Mesothelial cell of epicardium (in vitro differentiated cells): ENCODE data around the gene GLMP. TPM values are rescaled to one million over a fixed set of nuclear protein-coding genes. Genes with fewer than 3 reads are reported as not detected.

Experiments
- DNase-seq, 2 experiments: peaks; one replicate each; pipeline ENCODE4 v3.0.0; 2021; ENCODE audit warnings: low spot score in 2 of 2; ENCODE audit not compliant: unreplicated experiment in 2 of 2
- H3K27ac Mint-ChIP-seq: 2 replicates; pipeline ENCODE4 v1.8.0; 2021; ENCODE audit warnings: mixed read lengths
- H3K27me3 Mint-ChIP-seq: 2 replicates; pipeline ENCODE4 v1.8.0; 2021; ENCODE audit warnings: low read depth, mixed read lengths
- H3K36me3 Mint-ChIP-seq: 2 replicates; pipeline ENCODE4 v1.8.0; 2021; ENCODE audit warnings: mixed read lengths
- H3K4me1 Mint-ChIP-seq: 2 replicates; pipeline ENCODE4 v1.8.0; 2021; ENCODE audit warnings: mixed read lengths
- H3K4me3 Mint-ChIP-seq: 2 replicates; pipeline ENCODE4 v1.8.0; 2021; ENCODE audit warnings: mild to moderate bottlenecking, moderate library complexity, mixed read lengths
- H3K9me3 Mint-ChIP-seq: 2 replicates; pipeline ENCODE4 v1.8.0; 2021; ENCODE audit warnings: mixed read lengths
- CTCF ChIP-seq: fragments of 200-600 bp; sonication (generic); IDR thresholded peaks from one replicate; pipeline ENCODE4 v1.5.0; 2021; ENCODE audit warnings: antibody characterized with exemption; ENCODE audit not compliant: unreplicated experiment
- total RNA-seq: library from RNA; stranded (reverse); gene quantifications from 3 replicates; pipeline ENCODE4 v1.2.1, GENCODE V29; 2021

GLMP gene
- total RNA-seq, 1 donor from 2014 or later, result 60.2 TPM

GRCh38 chr1:156281693-156282478 is 13.6 kb downstream of the GLMP start:
- Mint-ChIP-seq H3K4me1 (peaks cover 33% of the 10 kb centered on the region), H3K27ac (peak overlapping the region; percentile 95), H3K9me3 (no peaks in the 10 kb centered on the region), H3K4me3 (peak overlapping the region; percentile 86), H3K36me3 (peaks cover 9% of the 10 kb centered on the region), H3K27me3 (no peaks in the 10 kb centered on the region)
- DNase-seq, result no peak
- TF ChIP-seq CTCF, result no peak

GRCh38 chr1:156281281-156281680 is 14.2 kb downstream of the GLMP start:
- Mint-ChIP-seq H3K27ac (peak overlapping the region; percentile 68), H3K27me3 (no peaks in the 10 kb centered on the region), H3K36me3 (peaks cover 15% of the 10 kb centered on the region), H3K4me1 (peaks cover 33% of the 10 kb centered on the region), H3K4me3 (peak overlapping the region; percentile 86), H3K9me3 (no peaks in the 10 kb centered on the region)
- no peak for TF ChIP-seq CTCF
- DNase-seq, result no peak

- Mint-ChIP-seq H3K4me3 (peak overlapping the region; percentile 15), H3K9me3 (no peaks in the 10 kb centered on the region), H3K36me3 (peaks cover 25% of the 10 kb centered on the region), H3K27ac (no peak overlapping the region), H3K27me3 (no peaks in the 10 kb centered on the region), H3K4me1 (peaks cover 33% of the 10 kb centered on the region)
- TF ChIP-seq CTCF, result no peak
- DNase-seq, result no peak
Measured at GRCh38 chr1:156279837-156280236, 15.6 kb downstream of the GLMP start.

- no peaks in the 10 kb centered on the region for H3K27me3 Mint-ChIP-seq
- H3K27ac Mint-ChIP-seq, result no peak overlapping the region
- DNase-seq, result no peak
- peaks cover 47% of the 10 kb centered on the region for H3K36me3 Mint-ChIP-seq
- no peak for TF ChIP-seq CTCF
- H3K9me3 Mint-ChIP-seq, result no peaks in the 10 kb centered on the region
- H3K4me3 Mint-ChIP-seq, result no peak overlapping the region
- peaks cover 14% of the 10 kb centered on the region for H3K4me1 Mint-ChIP-seq
Measured at GRCh38 chr1:156276966-156277381, 18.5 kb downstream of the GLMP start.

GRCh38 chr1:156276532-156276931 is 18.9 kb downstream of the GLMP start:
- Mint-ChIP-seq H3K27ac (no peak overlapping the region), H3K4me3 (no peak overlapping the region), H3K27me3 (no peaks in the 10 kb centered on the region), H3K9me3 (no peaks in the 10 kb centered on the region), H3K4me1 (peaks cover 11% of the 10 kb centered on the region), H3K36me3 (peaks cover 50% of the 10 kb centered on the region)
- DNase-seq, result no peak
- no peak for TF ChIP-seq CTCF
